Stimulated activated CD8-positive, alpha-beta memory T cell treated with anti-CD3 and anti-CD28 coated beads, Interleukin-4, amount 100 ng/mL, for 24 hours (primary cell): Measurements from ENCODE around the gene ALDH5A1.

Source experiments
- DNase-seq: peaks from one replicate; pipeline ENCODE4 v3.0.0-alpha.2; 2020; ENCODE audit warnings: low read depth

ALDH5A1 gene

GRCh38 chr6:24494821-24495795, at the start of gene ALDH5A1:
Gene ALDH5A1 (plus strand): TSS chr6:24494969. CDS start chr6:24494997, 28 bp downstream.
- DNase-seq, result peak; percentile 79

GRCh38 chr6:24445704-24446103, 49.1 kb upstream of the ALDH5A1 start:
- no peak for DNase-seq

- DNase-seq, result no peak
These were observed 48.1 kb upstream of the ALDH5A1 start for GRCh38 chr6:24446670-24447069.

GRCh38 chr6:24448396-24448795, 46.4 kb upstream of the ALDH5A1 start:
- no peak for DNase-seq

- DNase-seq, result no peak
These were observed 45.8 kb upstream of the ALDH5A1 start for GRCh38 chr6:24448828-24449525.

- no peak for DNase-seq
These were observed 43.0 kb upstream of the ALDH5A1 start for GRCh38 chr6:24451581-24452388.

GRCh38 chr6:24453921-24454320, 40.8 kb upstream of the ALDH5A1 start:
- DNase-seq, result no peak

GRCh38 chr6:24454452-24454851, 40.3 kb upstream of the ALDH5A1 start:
- no peak for DNase-seq

GRCh38 chr6:24455061-24455460, 39.7 kb upstream of the ALDH5A1 start:
- no peak for DNase-seq

GRCh38 chr6:24458134-24458533, 36.6 kb upstream of the ALDH5A1 start:
- DNase-seq, result no peak

GRCh38 chr6:24458941-24459340, 35.8 kb upstream of the ALDH5A1 start:
- DNase-seq, result no peak

- no peak for DNase-seq
These were observed 33.8 kb upstream of the ALDH5A1 start for GRCh38 chr6:24460966-24461365.

- no peak for DNase-seq
These were observed 30.3 kb upstream of the ALDH5A1 start for GRCh38 chr6:24464253-24465038.

- DNase-seq, result no peak
These were observed 25.0 kb upstream of the ALDH5A1 start for GRCh38 chr6:24469811-24470210.

- no peak for DNase-seq
These were observed 22.6 kb upstream of the ALDH5A1 start for GRCh38 chr6:24472181-24472580.

- DNase-seq, result no peak
These were observed 18.1 kb upstream of the ALDH5A1 start for GRCh38 chr6:24476631-24477030.

GRCh38 chr6:24477070-24477469, 17.7 kb upstream of the ALDH5A1 start:
- DNase-seq, result no peak

- no peak for DNase-seq
These were observed 15.9 kb upstream of the ALDH5A1 start for GRCh38 chr6:24478903-24479302.

- no peak for DNase-seq
These were observed 14.1 kb upstream of the ALDH5A1 start for GRCh38 chr6:24480705-24481104.

GRCh38 chr6:24481449-24481848, 13.3 kb upstream of the ALDH5A1 start:
- no peak for DNase-seq

- no peak for DNase-seq
These were observed 10.0 kb upstream of the ALDH5A1 start for GRCh38 chr6:24484657-24485323.
